HL-60 (cell line): Measurements from ENCODE around the gene ATP6V1B1.

Source experiments
- CTCF ChIP-seq: IDR thresholded peaks from one replicate; pipeline ENCODE4 v1.5.1; 2011; ENCODE audit warnings: low read length, control low read depth, inconsistent platforms; ENCODE audit not compliant: insufficient read depth
- POLR2AphosphoS5 ChIP-seq: IDR thresholded peaks from 2 replicates; pipeline ENCODE4 v1.6.1; 2012; ENCODE audit warnings: low read depth
- REST ChIP-seq: IDR thresholded peaks from 2 replicates; pipeline ENCODE4 v1.6.1; 2012; ENCODE audit warnings: low read depth; ENCODE audit not compliant: insufficient replicate concordance

- TF ChIP-seq CTCF (no peak), POLR2AphosphoS5 (no peak), REST (no peak)
These were observed 54.5 kb downstream of the ATP6V1B1 start for GRCh38 chr2:70990216-70990615.
